C4-2B (cell line): ENCODE measurements around the gene AXIN1.
"Not testable (repeated sequence)": the region's sequence is repeated elsewhere in the genome, so short reads cannot be mapped to it uniquely, and the experiment has no call there.

Experiments
- H3K27ac ChIP-seq: fragments of 450-650 bp; 2 replicates; pipeline ENCODE4 v1.5.1; 2017
- CTCF ChIP-seq: fragments of 450-650 bp; conservative IDR thresholded peaks from 2 replicates; pipeline ENCODE4 v1.5.1; 2017; ENCODE audit warnings: mild to moderate bottlenecking
- ZFX ChIP-seq: fragments of 450-650 bp; IDR thresholded peaks from 2 replicates; pipeline ENCODE4 v1.6.1; 2017

Gene AXIN1

DNA sequence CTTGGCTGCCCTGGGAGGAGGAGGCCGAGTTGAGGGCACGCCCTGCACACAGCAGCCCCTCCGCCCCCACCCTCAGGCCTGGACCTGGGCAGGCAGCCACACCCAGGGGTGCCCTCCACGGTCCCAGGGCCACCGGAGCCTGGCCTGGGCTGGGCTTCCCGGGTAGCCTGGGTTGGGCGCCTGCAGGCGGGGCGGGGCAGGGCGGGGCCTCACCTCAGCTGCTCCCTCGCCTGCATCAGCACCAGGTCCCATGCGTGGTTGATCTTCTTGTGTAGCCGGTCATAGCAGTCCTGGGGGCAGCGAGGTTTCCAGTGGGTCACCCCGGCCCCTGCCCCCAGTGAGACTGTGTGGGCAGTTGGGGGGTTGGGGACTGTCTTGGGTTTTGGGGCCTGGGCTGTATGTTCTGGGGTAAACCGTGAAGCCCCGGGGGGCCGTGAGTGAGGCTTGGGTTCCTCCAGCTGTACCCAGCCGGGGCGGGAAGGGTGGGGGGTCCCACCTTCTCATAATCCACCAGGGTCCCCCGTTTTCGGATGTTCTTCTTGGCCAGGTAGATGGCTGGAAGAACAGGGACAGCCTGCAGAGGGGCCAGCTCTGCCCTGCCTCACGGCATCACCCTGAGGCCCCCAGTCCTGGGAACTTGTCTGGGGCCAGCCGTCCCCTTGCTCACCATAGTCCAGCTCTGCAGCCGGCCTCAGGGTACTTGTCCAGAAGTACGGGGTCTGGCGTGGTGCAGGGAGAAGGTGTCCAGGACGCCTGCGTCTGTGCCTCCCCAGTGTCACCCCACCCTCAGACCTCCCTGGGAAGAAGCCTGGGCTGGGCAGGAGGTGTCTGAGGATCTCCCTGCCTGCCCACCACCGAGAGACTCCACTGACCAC lies 78.7 kb downstream of the AXIN1 start:
- TF ChIP-seq CTCF (no peak), ZFX (no peak)
- H3K27ac ChIP-seq = no peak overlapping the region; the same call in 1 of the 2 replicates

GRCh38 chr16:272633-273546 lies 79.6 kb downstream of the AXIN1 start:
- no peak for TF ChIP-seq CTCF
- TF ChIP-seq ZFX = no peak
- H3K27ac ChIP-seq = no peak overlapping the region; the same call in 1 of the 2 replicates

DNA sequence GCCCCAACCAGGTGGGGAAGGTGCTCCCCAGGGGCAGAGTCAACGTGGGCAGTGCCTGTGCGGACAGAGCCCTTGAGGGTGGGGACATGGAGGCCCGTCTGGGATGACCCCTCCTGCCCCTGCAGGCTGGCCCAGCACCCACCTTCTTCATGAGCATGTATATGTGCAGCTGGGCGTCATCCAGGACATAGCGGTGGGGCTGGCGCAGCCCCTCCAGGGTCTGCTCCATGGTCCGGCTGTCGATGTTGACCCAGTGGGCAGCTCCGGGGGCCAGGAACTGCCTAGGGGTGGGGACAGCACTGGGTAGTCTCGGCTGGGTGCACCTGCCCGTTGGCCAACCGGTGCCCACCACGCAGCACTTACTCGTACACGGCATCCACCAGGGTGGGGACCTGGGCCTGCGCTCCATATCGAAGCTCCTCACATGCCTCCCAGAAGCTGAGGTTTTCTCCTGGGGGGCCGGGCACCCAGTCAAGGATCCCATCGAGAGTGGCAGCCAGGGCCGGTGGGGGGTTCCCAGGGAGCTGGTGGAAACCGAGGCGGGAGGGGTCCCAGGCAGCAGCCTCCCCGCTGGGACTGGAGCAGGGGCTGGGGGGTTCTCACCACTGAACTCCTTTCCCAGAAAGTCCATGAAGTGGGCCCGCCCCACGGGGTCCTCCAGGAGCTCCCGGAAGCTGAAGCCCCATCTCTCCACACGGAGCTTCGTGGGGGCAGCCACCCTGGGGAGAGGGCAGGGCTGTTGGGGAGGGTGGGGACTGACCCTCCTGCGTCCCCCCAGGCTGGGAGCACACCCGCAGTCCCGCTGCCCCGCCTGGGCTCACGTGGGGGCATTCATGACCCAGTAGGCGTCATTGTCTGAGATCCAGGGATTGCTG lies 81.9 kb downstream of the AXIN1 start:
- H3K27ac ChIP-seq = no peak overlapping the region
- TF ChIP-seq CTCF = no peak
- TF ChIP-seq ZFX = no peak

GRCh38 chr16:269061-269796 lies 83.3 kb downstream of the AXIN1 start:
- TF ChIP-seq CTCF = no peak
- TF ChIP-seq ZFX = no peak

DNA sequence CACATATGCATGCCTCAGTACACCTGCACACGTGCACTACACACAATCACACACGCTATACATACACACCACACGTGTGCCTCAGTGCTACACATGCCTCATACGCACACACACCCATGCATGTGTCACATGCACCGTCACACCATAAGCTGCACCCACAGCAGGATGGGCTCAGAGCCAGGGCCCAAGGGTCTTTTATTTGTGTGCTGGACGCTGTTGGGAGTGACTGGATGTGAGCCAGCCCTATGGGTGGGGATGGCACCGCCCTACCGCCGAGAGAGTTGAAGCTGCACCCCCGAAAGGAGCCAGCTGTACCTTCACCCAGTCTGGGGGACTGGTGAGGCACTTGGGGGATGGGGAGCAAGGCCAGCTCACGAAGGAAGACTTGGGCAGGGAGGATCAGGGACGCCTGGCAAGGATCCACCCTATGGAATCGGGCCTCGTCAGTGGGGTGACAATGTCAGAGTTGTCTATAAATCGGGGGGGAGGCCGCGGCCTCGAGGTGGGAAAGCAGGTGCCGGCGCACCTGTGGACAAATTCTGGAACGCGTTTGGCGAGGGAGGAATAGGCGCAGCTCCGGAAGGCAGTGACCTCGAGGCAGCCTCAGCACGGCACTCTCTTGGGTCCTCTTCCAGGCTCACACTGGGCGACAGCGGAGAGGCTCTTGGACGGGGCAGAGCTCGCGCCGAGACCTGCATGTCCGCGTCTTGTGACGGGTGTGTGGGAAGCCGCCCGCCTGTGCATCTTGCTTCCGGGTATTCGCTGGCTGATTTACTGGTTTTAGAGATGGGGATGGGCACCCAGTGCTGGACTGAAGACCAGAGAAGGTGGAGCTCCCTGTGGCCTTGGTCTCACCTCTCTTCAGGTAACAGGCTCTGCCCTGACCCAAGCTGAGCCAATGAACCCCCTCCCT lies 84.1 kb downstream of the AXIN1 start:
- peak overlapping the region; percentile 54 for H3K27ac ChIP-seq
- TF ChIP-seq CTCF (no peak), ZFX (no peak)

More at GRCh38 chr16:269061-269796, 83.3 kb downstream of the AXIN1 start:
- H3K27ac ChIP-seq = peak overlapping the region; percentile 54

- H3K27ac ChIP-seq = not testable (repeated sequence)
Observed at GRCh38 chr16:267562-267961, 85.0 kb downstream of the AXIN1 start.
